GM12801 (cell line): ENCODE data around the gene RAP2A.

ENCODE experiments used
- CTCF ChIP-seq: IDR thresholded peaks from one replicate; pipeline ENCODE4 v1.5.1; 2011; ENCODE audit warnings: control low read depth; ENCODE audit not compliant: insufficient read length; ENCODE audit errors: extremely low read depth

RAP2A gene

DNA sequence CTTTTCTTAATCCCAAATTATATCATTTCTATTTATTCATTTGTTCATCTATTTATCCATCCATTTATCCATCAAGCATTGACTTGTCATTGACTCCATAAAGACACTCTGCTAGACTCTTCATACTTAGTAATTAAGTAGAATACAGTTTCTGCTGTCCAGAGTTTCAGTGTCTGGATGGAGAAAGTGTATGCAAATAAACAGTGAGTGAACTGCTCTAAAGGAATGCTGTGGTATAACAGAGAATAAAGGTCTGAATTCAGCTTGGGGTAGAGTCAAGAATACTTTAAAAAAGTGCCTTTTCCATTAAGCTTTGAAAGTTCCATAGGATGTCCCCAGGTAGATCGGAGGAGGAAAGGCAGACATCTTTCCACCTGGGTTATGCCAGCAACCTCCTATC, 51.4 kb downstream of the RAP2A start:
- no peak for TF ChIP-seq CTCF

- TF ChIP-seq CTCF: no peak
These were observed 56.8 kb downstream of the RAP2A start for GRCh38 chr13:97490702-97491307.

GRCh38 chr13:97491452-97491851, 57.5 kb downstream of the RAP2A start:
- TF ChIP-seq CTCF: no peak

DNA sequence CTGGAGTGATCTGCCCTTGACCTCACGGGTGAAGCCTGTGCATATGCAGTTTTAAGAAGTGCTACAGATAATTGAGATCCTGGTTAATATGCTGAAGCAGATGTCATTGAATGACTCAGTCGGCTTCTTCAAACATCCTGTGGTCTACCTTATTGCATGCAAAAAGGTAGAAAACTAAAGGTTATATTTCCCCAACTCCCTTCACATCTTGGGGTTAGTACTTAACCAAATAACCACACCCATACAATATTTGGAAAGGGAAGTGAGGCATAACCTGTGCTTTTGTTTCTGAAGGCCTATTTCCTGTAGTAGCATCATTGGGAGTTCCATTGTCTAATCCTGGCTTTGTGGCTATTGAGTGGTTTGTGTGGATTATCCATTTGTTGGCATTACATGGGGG, 58.3 kb downstream of the RAP2A start:
- no peak for TF ChIP-seq CTCF

GRCh38 chr13:97492684-97493371, 58.9 kb downstream of the RAP2A start:
- no peak for TF ChIP-seq CTCF

DNA sequence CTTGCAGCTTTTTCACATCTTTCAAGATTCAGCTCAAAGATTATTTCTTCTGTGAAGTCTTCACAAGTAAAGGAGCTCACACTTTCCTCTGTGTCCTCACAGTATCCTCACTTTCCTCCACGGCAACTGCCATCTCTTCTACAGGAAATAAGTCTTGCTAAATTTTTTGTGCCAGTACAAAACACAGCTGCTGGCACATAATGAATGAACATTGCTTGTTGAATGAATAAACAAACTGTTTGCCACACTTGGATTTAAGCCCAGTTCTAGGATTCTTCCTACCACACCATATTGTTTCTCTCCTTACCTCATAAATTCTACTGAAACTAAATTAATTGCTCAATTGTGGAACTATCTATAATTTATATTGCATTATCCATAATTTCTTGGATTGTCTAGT, 59.5 kb downstream of the RAP2A start:
- TF ChIP-seq CTCF: no peak

DNA sequence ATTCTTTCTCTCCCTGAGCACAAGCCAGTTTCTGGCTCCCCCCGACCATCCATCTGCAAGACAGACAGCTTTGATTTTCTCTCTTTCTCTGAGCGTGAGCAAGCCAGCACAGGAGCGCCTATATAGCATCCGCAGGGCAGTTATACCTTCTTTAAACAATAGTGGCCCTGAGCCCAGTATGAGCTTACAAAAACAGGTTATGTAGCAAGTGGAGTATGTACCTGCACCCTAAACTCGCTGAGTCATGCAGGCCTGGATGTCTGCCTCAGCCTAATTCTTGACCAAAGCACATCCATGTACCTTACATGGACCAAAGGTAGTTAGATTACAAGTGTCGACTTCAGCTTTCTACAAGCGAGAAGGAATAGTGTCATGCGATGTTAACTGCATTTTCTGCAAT, 61.7 kb downstream of the RAP2A start:
- no peak for TF ChIP-seq CTCF
